Renal cortex interstitium (tissue), 11 donors: ENCODE measurements around the gene LRRC8E. TPM values are rescaled to one million over a fixed set of nuclear protein-coding genes. Genes with fewer than 3 reads are reported as not detected.
"Not testable (repeated sequence)": the region's sequence is repeated elsewhere in the genome, so short reads cannot be mapped to it uniquely, and the experiment has no call there.

Experiments
- DNase-seq, 11 donors: peaks; one replicate each; pipeline ENCODE4 v3.0.0-alpha.2; 2013; ENCODE audit warnings: low read depth in 9 of 11, low spot score in 4 of 11; ENCODE audit errors: extremely low read depth in 1 of 11
- polyA plus RNA-seq, 3 donors: library from polyadenylated mRNA; unstranded; fragments of 120-200 nt; gene quantifications; one replicate each; pipeline ENCODE4 v1.2.1, GENCODE V29; 2013; ENCODE audit not compliant: insufficient read length in 3 of 3

LRRC8E gene
- polyA plus RNA-seq, 3 donors = 1.4 to 3.0 (median 2.6) TPM

GRCh38 chr19:7874897-7875273 is 13.4 kb upstream of the LRRC8E start:
- DNase-seq = no peak

DNA sequence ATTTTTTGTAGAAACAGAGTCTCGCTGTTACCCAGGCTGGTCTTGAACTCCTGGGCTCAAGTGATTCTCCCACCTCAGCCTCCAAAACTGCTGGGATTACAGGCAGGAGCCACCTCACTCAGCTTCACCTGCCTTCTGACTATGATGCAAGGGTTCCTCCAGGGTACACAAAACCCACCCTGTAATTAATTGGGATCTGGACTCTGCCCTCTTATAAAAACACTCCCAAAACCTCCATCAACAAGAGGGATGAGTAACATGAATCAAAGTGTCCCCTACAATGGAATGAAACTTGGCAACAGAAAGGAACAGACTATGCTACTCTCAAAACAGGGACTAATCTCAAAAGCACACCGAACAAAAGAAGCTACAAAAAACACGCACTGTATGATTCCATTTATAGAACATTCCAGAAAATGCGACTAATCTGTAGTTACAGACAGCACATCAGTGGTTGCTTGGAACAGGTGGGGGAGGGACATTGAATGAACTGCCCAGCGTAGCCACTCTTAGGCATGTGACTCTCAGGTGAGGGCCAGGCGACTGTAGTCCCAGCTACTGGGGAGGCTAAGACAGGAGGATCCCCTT is 11.0 kb upstream of the LRRC8E start:
- DNase-seq = no peak

DNA sequence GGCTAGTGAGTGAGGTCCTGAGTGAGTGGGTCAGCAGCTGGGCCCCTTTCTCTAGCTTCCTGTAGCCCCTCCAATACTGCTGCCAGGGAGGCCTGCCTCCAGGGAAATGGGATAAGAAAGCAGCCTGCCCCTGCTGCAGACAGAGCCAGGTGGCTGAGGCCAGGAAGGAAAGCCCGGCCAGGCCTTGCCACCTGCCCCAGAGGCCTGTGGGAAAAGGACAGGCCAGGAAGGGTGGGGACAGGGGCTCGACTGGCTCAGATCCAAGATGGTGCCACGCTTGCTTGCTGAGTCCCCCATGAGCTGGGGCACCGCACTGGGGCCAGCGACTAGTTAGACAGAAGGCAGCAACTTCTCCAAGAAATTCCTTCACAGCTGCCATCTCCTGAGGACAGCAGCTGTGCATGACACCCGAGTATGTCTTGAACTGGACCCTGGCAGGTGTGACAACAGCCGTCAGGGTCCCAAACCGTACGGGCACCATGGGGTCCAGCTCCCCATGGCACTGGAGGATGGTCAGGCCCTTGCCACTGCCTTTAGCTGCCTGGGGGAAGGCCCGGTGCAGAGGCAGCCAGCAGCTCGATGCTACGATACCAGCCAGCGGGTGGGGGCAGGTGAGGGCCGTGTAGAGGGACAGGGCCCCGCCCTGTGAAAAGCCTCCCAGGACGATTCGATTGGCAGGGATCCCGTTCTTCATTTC is 9.1 kb upstream of the LRRC8E start:
- DNase-seq = no peak

- DNase-seq = no peak
These were observed 8.5 kb upstream of the LRRC8E start for GRCh38 chr19:7879836-7880235.

GRCh38 chr19:7881910-7882309 is 6.4 kb upstream of the LRRC8E start:
- no peak for DNase-seq

DNA sequence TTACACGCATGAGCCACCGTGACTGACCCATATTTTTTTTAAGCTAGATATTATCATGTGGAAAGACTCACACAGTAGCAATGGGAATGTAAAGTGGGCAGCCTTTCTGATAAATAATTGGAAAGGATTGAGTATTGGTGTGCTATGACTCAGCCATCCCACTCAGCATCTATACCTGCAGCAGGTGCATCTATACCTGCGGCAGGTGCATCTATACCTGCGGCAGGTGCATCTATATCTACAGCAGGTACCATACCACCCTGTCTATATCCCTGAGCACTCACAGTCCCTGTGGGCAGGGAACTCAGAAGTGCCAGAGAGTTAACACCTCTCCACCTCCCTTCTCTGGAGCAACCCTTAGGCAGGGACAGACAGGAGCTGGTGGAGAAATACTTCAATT is 5.2 kb upstream of the LRRC8E start:
- no peak for DNase-seq

DNA sequence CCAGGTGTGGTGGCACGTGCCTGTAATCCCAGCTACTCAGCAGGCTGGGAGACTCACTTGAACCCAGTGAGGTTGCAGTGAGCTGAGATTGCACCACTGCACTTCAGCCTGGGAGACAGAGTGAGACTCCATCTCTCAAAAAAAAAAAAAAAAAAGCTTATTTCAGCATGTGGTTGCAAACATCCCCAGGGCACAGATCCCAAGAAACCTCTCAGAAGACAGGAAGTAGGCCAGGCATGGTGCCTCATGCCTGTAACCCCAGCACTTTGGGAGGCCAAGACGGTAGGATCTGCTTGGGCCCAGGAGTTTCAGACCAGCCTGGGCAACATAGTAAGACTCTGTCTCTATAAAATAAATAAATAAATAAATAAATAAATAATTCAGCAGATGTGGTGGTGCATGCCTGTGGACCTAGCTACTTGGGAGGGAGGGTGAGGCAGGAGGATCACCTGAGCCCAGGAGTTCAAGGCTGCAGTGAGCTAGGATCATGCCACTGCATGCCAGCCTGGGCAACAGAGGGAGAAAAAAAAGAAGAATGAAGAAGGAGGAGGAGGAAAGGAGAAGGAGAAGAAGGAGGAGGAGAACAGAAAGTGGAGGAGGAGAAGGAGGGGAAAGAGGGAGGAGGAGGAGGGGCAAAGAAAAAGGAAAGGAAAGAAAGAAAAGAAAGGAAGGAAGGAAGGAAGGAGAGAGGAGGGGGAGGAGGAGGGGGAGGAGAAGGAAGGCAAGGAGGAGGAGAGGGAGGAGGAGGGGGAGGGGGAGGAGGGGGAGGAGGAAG is 4.3 kb upstream of the LRRC8E start:
- DNase-seq = no peak

GRCh38 chr19:7885818-7886217 is 2.5 kb upstream of the LRRC8E start:
- no peak for DNase-seq

DNA sequence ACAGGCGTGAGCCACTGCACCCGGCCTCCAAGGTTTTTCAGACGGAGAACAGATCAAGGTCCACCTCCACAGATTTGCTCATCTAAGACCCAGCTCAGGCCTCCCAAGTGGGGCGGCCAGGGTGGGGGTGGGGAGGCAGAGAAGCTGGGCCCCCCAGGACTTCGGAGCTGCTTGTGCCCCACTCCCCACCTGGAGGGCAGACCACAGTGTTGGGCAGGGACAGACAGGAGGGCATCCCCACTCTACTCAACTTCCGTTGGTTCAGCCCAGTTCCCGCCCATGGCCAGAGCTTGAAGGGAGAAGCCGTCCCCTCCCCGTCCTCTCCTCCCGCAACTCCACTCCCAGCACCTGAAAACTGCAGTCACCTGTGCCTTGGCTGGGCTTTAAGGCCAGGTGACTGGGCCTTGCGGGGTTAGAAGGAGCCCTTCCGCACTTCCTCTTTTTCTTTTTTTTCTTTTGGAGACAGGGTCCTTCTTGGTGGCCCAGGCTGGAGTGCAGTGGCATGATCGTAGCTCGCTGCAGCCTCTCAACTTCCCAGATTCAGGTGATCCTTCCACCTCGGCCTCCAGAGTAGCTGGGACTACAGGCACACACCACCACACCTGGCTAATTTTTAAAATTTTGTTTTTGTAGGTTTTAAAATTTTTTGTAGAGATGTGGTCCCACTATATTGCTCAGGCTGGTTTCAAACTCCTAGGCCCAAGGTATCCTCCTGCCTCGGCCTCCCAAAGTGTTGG is 734 bp upstream of the LRRC8E start:
- DNase-seq = no peak

GRCh38 chr19:7888826-7889217 is 512 bp downstream of the LRRC8E start:
- DNase-seq = no peak

DNA sequence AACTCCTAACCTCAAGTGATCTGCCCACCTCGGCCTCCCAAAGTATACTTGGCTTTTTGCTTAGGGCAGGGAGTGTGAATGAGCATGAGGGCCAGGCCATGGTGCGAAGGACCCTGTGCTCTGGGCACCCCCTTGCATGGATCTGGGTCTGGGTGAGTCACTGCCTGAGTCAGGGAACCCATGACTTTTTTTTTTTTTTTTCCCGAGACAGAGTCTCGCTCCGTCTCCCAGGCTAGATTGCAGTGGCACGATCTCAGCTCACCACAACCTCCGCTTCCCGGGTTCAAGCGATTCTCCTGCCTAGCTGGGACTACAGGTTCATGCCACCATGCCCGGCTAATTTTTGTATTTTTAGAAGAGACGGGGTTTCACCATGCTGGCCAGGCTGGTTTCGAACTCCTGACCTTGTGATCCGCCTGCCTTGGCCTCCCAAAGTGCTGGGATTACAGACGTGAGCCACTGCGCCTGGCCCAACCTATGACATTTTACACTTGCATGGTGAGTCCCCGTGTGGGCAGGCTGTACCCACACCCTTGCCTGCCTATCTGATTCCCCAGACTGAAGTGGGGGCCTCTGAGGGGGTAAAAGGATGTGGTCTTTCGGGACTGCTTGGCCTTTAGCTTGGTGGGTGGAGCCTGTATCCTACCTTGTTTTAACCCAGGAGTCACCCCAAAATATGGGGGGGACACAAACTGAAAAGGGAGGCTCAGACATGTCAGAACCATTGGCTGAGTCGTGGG is 5.2 kb downstream of the LRRC8E start:
- not testable (repeated sequence) for DNase-seq

DNA sequence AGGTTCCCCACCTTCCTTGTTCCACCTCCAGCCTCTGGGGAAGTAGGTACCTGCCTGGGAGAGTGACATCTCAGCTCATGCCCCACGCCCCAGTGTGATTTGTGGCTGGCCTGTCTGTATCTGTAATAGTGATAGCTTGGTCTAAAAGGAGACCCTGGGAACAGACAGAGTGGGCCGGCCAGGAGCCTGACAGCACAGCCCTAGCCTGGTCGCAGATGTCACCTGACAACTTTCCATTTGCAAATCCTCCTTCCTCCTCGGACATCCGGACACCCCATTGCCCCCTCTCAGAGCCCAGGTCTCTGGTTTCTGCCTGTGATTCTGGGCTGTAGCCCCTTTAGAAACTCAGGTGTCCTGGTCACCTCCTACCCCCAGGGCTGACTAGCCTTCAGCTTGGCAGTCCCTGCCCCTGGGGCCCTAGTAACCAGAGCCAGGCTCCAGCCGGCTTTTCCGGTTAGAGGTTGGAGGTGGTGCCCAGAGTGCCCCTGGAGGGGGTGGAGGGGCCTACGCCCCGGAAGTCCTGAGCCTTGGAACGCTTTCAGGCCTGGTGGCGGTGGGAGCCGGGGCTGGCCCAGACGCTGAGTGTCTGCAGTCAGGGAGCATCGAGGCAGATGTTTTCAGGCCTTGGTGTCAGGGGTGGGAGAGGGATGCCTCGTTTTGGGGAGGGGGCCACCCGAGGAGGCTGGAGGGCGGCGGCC is 6.5 kb downstream of the LRRC8E start:
- DNase-seq = no peak

GRCh38 chr19:7895565-7895964 is 7.3 kb downstream of the LRRC8E start:
- no peak for DNase-seq

GRCh38 chr19:7897292-7897691 is 9.0 kb downstream of the LRRC8E start:
- no peak for DNase-seq

DNA sequence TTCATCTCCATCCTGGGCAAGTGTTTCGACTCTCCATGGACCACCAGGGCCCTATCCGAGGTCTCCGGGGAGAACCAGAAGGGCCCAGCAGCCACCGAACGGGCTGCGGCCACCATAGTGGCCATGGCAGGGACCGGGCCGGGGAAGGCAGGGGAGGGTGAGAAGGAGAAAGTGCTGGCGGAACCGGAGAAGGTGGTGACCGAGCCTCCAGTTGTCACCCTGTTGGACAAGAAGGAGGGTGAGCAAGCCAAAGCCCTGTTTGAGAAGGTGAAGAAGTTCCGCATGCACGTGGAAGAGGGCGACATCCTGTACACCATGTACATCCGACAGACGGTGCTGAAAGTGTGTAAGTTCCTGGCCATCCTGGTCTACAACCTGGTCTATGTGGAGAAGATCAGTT is 10.7 kb downstream of the LRRC8E start:
- no peak for DNase-seq

DNA sequence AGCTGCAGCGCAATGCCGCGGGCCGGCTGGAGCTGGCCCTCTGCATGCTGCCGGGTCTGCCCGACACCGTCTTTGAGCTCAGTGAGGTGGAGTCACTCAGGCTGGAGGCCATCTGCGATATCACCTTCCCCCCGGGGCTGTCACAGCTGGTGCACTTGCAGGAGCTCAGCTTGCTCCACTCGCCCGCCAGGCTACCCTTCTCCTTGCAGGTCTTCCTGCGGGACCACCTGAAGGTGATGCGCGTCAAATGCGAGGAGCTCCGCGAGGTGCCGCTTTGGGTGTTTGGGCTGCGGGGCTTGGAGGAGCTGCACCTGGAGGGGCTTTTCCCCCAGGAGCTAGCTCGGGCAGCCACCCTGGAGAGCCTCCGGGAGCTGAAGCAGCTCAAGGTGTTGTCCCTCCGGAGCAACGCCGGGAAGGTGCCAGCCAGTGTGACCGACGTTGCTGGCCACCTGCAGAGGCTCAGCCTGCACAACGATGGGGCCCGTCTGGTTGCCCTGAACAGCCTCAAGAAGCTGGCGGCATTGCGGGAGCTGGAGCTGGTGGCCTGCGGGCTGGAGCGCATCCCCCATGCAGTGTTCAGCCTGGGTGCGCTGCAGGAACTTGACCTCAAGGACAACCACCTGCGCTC is 11.6 kb downstream of the LRRC8E start:
- no peak for DNase-seq

GRCh38 chr19:7900401-7900870 is 12.1 kb downstream of the LRRC8E start:
- DNase-seq = no peak

DNA sequence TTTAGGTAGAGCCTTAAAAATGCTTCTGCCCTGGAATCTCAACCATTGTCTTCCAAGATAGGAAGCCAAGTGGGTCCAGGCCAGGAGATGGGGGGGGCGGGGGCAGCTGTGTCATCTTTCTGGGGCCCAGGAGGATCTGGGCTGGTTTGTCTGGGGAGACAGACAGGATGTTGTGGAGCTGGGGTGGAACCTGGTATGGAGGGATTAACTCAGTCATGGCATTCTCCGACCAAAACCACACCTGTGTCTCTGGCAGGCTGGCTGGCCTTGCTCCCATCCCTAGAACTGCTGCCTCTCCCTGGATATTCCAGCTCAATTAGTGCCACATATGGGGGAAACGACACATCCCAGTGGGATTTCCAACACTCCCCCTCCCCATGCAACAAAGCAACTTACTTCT is 12.6 kb downstream of the LRRC8E start:
- DNase-seq = no peak
